NCI-H146 treated with DMSO at 0.1 percent for 48 hours (cell line): ENCODE measurements around the gene LCP2.
"Not testable (repeated sequence)": the region's sequence is repeated elsewhere in the genome, so short reads cannot be mapped to it uniquely, and the experiment has no call there.

Source experiments
- DNase-seq: peaks from one replicate; lab custom pipeline; 2025; ENCODE audit not compliant: unreplicated experiment; lab: John Stamatoyannopoulos, UW

LCP2 gene

GRCh38 chr5:170250810-170251317, 46.7 kb downstream of the LCP2 start:
- DNase-seq: no peak

GRCh38 chr5:170249355-170249754, 48.2 kb downstream of the LCP2 start:
- DNase-seq: no peak

GRCh38 chr5:170248931-170249227, 48.7 kb downstream of the LCP2 start:
- DNase-seq: not testable (repeated sequence)

DNA sequence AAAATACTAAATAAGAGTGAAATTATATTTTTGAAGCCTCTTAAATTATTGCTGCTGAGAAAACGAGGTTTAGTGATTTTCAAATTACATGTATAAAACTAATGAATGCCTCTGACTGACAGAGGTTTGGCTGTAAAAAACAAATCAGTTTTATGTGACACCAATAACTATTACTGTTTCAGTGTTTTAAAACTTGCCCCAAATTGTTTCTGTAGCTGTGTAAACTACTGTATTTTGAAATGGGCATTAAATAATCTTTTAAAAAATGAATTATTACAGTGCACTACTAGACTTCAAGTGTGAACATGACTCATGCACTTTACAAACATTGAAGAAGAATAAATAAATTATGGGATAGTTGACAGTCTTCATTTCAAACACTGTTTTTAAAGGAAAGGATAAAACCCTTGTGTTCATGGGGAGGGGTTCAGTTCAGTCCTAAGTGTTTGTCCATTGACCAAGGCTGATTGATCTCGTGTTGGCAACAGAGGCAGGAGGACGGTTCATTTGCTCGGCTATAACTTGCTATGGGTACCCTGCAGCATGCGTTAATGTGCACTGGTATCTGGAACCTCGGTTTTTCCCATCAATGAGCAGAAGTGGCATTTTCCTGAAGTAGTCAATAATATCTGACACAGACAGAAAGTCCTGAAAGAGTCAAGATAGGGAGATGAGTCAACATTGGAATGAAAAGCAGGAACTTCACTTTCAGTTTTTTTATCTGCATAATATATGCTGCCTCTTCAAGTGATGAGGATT, 49.2 kb downstream of the LCP2 start:
- DNase-seq: no peak

GRCh38 chr5:170247363-170247762, 50.2 kb downstream of the LCP2 start:
- no peak for DNase-seq

DNA sequence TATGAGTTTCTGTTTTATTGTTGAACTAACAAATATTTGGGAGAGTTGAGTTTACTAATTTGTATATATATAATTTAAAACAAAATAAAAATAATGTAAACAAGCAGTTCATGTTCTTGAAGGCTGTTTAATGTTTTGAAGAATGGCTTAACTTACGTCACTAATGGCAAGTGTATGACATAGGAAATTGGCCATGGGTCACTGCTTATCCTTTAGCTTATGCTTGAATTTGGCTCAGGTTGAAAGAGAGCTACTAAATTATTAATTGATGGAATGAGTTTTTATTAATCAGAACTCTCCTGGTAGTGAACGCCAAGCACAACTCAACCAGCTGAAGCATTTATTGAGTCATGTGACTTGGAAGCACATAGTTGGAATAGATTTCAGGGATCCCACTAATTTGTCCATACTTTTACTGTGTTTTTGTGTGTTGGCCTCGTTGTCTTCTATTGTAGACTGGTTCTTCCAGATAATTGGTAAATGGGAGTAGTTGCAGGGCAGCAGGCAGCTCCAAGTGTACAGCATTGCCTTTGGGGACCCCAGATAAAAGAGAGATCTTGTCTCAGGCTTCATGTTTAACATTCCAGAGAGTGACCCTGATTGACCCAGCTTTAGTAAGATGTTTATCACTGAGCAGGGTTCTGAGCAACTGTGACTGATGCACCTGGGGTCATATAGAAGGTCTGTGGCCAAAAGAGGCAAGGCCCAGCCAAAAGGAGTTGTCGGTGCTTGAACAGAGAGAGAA, 51.3 kb downstream of the LCP2 start:
- DNase-seq: no peak

DNA sequence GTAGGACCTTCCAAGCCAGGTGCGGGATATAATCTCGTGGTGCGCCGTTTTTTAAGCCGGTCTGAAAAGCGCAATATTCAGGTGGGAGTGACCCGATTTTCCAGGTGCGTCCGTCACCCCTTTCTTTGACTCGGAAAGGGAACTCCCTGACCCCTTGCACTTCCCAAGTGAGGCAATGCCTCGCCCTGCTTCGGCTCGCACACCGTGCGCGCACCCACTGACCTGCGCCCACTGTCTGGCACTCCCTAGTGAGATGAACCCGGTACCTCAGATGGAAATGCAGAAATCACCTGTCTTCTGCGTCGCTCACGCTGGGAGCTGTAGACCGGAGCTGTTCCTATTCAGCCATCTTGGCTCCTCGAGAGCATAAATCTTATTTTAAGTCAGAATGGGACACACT, 52.1 kb downstream of the LCP2 start:
- not testable (repeated sequence) for DNase-seq

GRCh38 chr5:170238456-170239196, 59.0 kb downstream of the LCP2 start:
- DNase-seq: no peak

DNA sequence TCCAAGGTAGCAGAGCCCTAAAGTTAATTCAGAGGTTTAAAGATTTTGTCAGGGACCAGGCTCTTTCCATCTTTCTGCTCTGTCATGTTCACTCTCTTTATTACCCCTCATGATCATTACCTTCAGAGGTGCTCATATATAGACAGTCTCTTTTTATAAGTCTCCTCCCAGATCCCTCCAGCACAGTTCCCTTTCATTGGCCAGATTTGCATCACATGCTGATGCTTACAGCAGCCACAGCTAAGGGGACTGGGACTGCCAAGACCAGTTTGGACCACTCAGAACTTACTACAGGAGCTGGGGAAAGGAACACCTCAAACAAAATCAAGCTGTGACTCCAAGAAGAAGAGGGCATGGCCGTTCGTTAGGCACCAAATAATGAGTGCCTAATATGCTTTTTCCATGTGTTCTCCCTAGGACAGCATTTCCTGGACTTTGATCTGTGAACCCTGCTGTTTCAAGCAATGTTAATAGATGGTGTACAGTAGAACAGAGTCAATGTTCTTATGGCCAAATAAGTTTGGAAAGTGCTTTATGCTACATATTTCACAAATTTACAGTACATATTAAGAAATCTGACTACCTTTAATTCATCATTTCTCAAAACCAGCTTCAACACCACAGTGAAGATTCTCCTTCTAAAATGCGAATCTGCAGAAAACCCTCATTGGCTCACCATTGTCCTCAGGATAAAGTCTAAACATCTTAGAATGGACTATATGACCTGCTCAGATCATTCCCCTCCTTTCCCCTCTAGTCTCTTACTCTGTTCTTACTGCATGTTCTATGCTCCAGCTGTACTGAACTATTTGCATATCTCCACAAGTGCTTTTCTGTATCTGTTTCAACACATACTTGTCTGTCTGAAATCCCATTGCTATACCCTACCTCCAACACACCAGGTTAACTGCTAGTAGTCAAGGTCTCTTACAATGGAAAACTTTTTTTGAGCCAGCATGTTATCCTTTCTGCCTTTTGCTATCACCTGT, 61.4 kb downstream of the LCP2 start:
- DNase-seq: no peak

DNA sequence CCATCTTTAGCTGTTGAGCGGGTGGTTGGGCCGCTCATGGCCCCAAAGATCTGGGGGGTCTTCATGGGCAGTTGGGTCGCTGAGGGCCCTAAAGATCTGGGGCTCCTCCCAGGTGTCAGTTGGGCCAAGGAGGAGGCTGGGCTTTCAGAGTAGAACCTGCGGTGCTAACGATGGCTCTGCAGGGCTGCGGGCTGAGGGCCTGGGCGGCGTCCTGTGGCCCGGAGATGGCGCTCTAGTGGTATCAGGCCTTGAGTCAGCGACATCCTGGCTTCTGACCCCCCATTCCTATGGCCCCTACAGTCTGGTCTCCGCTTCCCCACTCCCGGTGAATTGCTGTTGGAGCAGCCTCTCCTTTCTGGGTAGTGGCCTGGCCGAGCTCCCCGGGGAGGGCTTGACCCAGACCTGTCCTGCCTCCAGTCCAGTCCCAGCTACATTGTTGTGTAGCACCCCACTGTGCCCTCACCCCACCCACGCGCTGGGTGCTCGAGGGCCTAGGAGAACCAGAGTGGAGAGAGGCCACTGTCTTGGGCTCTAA, 64.2 kb downstream of the LCP2 start:
- DNase-seq: no peak

DNA sequence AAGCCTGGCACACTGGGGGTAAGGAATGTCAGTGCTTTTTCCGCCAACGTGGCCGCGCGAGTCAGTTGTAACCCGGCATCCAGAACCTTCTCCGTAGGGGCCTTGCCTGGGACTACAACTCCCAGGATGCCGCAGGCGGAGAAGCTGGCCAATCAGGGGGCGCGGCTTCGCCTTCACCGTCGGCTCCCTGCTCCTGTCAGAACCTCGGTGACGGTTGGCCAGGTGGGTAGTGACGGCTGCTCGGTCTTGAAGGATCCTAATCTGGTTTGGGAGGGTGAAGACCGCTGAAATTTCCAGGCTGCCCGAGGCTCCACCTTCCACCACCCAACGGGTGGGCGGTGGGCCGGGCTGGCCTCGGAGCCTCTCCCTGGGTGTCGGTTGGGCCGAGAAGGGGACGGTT, 64.8 kb downstream of the LCP2 start, which contains the start of gene C5orf58:
Gene C5orf58 (plus strand): TSS at position 200 of the 400 bp plus-strand sequence. CDS start 1,992 bp downstream, outside the sequence.
- DNase-seq: no peak

DNA sequence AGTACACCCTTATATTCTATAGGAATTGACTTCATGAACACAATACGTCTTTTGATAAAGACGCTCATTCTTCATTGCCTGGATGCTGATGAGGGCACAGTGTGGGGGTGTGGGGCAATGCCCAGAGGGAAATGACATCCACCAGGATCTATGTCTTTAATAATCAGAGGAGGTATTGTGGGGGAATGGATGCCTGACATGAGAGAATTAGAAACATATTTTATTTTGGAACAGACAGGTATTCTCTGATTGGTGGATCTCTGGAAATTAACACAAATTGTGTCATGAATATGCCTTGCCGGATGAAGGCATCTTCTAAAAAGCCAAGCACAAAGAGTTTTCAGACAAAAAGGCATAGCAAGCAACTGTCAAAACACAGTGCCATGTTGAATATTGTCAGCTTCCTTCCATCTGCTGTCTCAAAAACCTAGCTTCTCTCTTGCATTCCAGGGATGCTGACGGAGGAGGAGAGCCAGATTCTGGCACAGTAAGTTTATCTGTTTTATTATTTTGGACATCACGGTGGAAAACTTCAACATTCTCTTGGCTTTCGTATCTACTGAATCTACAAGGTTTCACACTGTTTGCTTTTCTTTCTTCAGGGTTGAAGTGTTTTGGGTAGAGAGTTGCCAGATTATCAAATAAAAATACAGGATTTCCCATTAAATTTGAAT, 68.7 kb downstream of the LCP2 start:
- no peak for DNase-seq

DNA sequence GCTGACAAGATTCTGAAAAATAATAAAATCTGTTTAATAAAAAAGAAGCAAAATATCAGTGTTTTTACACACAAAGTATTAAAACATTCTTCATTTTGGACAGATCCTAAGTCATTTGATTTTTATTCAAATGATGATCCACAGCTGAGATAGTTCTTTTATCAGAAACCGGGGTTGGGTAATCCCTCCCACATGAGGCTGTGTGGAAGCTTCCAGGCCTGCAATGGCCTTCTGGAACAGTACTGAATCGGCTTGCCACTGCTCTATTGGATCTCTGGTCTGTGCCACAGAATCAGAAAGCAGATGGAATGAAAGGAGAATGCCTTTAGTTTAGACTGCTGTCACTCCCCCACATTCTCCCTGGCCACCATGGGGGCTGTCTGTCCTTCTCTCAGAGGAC, 70.9 kb downstream of the LCP2 start:
- DNase-seq: no peak

DNA sequence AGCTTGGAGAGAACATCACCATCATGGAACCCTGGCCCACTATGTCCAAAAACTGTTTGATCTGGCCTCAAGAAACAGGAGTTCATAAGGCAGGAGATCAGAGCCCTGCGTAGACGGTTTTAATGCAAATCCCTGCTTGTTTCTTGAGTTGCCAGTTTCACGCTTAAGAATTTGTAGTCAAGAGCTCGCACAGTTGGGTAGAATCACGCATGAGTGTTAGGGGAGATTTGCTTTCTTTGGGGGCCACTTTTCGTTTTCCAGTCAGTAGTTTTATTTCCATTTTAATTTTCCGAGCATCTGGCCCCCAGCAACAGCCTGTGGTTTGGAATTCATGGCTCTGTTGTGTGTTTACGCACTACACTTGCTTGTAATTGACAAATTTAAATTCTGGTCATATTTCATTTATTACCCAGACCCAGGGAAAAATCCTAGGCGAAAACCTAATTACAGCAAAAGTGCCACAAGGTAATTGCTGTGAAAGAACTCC, 71.4 kb downstream of the LCP2 start:
- DNase-seq: no peak

- no peak for DNase-seq
Observed at GRCh38 chr5:170225326-170226128, 72.0 kb downstream of the LCP2 start.

- DNase-seq: no peak
Observed at GRCh38 chr5:170223906-170224305, 73.7 kb downstream of the LCP2 start.

DNA sequence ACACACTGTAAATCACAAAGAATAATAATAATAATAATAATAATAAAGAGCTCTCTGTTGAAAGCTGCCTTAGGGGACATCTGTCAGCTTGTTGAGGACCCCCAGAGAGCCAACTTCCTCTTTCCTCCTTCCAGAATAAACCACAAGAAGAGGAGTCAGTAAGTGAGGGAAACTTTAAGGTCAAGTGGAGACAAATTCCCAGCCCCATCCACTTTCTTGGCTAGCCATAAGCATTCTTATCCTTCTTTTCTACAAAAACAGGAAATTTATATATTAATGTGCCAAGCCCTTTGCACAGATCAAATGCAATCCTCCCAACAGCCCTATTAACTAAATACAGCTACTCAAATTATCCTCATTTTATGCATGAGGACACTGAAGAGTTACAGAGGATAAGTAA, 74.2 kb downstream of the LCP2 start:
- no peak for DNase-seq

DNA sequence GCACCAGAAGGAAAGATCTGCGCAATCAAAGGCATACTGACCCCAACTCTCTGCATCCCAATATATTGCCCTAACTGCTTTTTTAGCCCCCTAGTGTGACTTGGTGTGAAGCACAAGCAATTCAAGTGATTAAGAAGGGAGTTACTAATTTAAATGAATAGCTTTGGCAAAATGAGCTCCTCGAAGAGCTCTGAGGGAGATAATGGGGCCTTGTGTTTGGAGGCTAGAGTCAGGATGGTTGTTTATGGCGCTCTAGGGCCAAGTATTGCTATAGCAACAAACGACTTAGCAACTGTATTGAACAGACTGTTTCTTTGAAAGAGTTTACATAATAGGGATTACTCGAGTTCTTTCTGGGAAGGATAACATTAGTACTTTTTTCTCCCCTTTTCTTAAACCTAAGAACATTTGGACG, 76.2 kb downstream of the LCP2 start:
- DNase-seq: no peak

DNA sequence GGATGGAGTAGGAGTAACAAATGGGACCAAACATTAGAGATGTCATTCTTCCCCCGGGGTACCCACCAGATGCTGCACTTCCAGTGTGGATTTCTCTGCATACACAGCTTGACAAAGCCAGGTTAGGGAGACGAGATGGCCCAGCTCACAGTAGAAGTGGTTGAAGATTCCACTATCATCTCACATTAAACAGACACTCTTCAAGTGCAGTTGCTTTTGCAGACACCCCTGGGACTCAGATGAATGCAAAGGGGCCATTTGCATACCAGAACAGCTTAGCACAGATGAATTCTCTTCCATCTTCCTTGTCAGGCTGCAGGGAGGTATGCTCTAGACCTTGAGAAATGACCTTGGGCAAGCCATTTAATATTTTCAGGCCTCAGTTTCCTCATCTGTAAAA, 77.4 kb downstream of the LCP2 start:
- no peak for DNase-seq
